NCI-H1694 treated with DMSO at 0.1 percent for 48 hours (cell line): ENCODE data around the gene C6orf132.
A peak's percentile ranks its signal among the peaks of the same experiment; 100 is the strongest.

ENCODE experiments used
- DNase-seq: peaks from one replicate; lab custom pipeline; 2025; lab: John Stamatoyannopoulos, UW

C6orf132 gene

DNA sequence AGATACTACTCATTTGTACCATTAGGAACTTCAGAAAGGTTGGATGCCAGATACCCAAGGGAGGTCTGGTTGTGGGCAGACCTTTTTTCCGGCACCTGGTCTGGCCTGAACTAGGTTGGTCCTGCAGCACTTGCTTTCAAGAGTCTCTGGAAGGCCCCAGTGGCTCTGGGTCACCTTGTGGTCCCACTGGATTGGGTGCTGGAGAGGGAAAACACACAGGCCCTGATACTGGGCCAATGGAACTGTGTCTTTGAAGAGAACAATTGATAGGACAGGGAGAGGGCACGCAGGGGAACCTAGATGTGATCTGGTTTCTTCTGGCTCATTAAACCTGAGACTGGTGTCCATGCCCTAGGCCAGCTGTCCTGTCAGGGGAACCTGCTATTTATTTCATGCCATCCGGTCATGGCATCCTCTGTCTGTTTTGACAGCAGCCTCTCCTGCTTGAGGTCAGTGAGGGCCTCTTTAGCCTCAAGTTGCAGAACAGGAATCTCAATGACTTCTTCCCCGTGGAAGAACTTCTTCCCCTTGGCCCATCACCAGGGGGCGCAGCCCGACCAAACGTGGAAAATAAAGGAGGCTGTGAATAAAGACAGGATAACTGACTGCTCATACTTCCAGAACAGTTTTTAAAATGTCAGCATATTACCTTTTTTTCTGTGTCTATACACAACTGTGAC, 67.1 kb downstream of the C6orf132 start:
- peak; percentile 26 for DNase-seq

DNA sequence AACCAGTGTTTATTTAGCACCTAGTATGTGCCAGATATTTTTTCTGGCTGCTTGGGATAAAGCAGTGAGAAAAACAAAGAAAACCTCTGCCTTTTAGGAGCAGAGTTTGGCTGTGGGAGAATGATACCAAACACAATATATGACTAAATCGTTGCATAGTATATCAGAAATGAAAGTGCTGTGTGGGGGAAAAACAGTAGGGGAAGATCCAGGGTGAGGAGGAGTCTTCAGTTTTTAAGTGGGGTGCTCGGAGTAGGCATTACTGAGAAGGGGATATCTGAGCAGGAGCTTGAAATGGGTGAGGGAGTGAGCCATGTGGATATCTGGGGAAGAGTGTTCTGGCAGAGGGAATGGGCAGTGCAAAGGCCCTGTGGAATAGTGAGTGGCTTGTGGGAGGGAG, 69.1 kb downstream of the C6orf132 start:
- no peak for DNase-seq

DNA sequence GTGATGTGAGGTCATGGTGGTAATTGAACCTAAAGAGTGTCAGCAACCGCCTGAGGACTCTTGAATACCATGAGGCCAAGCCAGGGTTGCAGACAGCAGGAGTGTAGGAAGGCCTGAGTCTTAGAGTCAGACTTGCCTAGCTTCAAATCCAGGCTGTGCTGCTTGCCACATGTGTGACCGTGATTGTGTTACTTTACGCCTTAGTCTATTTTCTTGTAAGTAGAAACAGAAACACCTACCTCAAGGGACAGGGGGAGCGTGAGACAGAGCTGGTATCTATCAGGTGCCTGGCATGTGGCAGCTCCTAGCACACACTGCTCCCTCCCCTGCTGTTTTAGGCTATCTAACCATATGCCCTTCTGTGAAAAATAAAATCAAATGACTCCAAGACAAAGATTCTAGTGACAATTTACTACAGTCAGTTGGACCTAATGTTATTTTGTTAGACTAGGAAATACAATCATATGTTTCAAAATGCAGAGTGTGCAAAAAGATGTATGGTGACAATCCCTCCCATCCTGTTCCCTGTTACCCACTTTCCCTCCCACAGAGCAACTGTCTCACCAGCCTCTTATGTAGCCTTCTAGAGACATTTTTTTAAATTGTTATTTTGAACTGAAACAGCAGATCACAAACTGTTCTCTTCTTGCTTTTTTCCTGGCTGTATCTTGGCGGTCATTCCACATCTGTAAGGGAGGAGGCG, 70.4 kb downstream of the C6orf132 start:
- DNase-seq: no peak

DNA sequence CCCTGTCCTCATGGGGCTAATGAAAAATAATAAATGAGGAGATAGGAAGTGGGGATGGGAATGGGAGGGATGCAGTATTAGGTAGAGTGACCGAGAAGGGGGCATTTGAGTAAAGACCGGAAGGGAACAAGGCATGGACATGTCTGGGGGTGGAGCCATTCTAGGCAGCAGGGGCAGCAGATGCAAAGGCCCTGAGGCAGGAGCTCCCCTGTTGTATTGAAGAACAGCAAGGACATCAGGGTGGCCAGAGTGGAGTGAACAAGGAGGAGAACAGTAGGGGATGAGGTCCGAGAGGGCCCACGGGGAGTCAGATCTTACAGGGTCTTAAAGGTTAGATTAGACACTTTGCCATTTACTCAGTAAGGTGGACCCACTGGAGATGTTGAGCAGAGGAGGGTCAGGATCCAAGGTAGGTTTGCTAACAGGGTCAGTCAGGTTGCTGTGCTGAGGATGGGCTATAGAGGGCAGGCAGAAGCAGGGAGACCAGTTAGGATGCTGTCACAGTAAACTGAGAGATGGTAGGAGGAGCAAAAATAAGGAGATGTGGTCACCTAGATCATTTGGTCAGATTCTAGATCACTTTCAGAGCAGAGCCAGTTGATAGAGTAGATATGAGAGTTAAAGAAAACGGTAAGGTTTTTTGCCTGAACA, 73.4 kb downstream of the C6orf132 start:
- no peak for DNase-seq

DNA sequence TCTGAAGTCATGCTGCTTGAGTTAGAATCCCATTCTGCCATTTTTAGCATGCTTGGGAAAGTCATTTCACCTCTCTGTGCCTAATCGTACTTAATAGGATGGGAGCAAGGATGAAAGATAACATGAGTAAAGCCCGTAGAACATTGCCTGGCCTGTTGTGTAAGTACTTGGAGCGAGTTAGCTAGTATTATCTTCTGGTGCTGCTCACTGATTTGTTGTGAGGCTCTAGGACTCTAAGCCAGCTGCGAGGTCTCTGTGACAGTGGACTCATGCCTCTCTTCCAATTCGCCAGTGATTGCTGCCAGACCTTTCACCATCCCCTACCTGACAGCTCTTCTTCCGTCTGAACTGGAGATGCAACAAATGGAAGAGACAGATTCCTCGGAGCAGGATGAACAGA, 74.2 kb downstream of the C6orf132 start:
- no peak for DNase-seq

DNA sequence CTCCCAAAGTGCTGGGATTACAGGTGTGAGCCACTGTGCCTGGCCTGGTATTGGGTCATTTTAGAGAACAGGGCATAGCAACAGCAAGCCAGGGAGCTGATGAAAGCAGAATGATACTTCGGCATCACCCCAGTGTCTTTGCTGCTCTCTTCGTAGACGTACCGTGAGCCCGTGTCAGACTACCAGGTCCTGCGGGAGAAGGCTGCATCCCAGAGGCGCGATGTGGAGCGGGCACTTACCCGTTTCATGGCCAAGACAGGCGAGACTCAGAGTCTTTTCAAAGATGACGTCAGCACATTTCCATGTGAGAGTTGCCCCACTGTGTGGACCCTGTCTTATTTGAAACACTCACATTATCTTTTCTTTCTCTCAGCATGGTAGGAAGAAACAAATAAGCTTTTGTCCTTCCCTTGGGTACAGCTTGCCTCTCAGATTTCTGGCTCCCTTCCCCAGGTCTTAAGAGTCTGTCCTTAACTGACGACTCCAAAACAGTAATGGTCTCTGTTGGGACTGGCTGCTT, 76.2 kb downstream of the C6orf132 start:
- DNase-seq: no peak

DNA sequence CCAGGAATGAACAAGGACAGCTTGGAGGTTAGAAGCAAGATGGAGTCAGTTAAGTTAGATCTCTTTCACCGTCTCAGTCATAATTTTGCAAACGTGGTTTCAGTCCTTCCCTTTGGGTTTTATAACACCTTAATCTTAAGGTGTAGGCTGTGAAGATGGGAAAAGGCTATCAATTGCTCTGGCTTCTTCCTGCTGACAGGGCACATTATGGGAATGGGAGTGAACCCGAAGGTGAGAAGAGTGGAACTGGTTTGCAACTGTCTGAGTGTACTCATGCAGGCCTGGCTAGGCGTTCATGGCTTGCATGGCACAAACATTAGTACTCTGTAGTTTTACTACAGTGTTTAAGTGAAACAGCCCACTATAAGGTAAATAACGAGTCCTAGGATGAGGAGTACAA, 82.7 kb downstream of the C6orf132 start:
- DNase-seq: no peak

DNA sequence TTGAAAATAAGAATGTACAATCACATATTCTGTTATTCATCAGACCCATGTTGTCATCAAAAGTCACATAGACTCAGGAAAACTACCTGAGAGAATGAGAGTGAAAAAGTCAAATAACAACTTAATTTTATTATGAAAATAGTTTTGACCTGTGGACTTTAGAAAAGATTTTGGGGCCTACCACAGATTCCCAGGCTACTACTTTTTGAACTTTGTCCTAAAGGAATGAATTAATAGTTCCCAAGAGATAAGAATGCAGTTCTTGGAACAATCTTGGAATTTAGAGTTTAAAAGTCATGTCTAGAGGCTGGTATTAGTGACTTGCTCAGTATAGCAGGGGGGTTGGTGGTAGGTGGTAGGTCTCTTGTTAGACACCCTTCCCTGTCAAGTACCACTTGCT, 88.8 kb downstream of the C6orf132 start:
- DNase-seq: no peak

DNA sequence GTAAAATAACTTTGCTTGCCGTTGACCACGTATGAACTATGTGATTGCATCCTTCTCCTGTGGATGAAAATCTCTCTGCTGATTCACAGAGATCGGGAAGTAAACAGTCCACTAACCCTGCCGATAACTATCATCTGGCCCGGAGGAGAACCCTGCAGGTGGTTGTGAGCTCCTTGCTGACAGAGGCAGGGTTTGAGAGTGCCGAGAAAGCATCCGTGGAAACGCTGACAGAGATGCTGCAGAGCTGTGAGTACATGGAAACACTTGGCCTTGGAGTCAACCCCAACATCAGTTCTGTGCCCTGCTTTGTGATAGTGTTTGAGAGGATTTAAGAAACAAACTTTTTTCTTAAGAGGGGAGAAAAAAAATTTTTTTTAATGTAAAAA, 91.2 kb downstream of the C6orf132 start:
- no peak for DNase-seq
